Ishikawa (cell line): ENCODE data around the gene TNNI3.

Source experiments
- CEBPB ChIP-seq: IDR thresholded peaks from 2 replicates; pipeline ENCODE4 v1.6.1; 2012
- EP300 ChIP-seq: IDR thresholded peaks from 2 replicates; pipeline ENCODE4 v1.6.1; 2012; ENCODE audit warnings: borderline replicate concordance
- RAD21 ChIP-seq: IDR thresholded peaks from 2 replicates; pipeline ENCODE4 v1.6.1; 2012; ENCODE audit warnings: low read depth
- TAF1 ChIP-seq: IDR thresholded peaks from 2 replicates; pipeline ENCODE4 v1.6.1; 2012; ENCODE audit warnings: low read depth, mild to moderate bottlenecking
- TEAD4 ChIP-seq: IDR thresholded peaks from 2 replicates; pipeline ENCODE4 v1.6.1; 2012
- YY1 ChIP-seq: IDR thresholded peaks from 2 replicates; pipeline ENCODE4 v1.6.1; 2012; ENCODE audit warnings: low read depth
- ZBTB7A ChIP-seq: IDR thresholded peaks from 2 replicates; pipeline ENCODE4 v1.6.1; 2012; ENCODE audit warnings: low read depth
- TF ChIP-seq, protein P1 (sequence below): IDR thresholded peaks from 2 replicates; pipeline ENCODE4 v1.6.1; 2012
- TF ChIP-seq, protein P2 (sequence below): IDR thresholded peaks from 2 replicates; pipeline ENCODE4 v1.6.1; 2012
- TF ChIP-seq, protein P3 (sequence below): IDR thresholded peaks from 2 replicates; pipeline ENCODE4 v1.6.1; 2012; ENCODE audit warnings: low read depth, mild to moderate bottlenecking

DNA sequence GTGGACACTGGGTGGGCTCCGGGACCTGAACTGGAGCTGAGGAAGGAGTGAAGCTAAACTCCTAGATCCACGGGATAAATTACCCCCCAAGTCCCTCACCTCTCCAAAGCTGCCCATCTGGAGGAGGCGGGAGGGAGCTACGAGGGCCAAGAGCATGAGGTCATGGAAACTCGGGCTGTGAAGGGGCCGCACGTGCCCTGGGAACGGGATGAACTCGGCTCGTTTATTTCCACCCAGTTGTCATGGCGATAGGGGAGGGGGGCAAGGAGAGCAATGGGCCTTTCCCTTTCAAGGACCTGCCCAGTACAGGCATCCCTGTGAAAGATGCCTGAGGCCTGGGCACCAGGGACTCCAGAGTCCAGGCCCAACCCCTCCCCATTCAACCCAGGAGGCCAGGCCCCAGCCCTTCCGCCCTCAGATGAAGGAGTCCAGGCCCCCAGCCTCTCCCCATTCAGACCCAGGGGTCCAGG lies 43.9 kb downstream of the TNNI3 start:
- TF ChIP-seq, protein P1, sequence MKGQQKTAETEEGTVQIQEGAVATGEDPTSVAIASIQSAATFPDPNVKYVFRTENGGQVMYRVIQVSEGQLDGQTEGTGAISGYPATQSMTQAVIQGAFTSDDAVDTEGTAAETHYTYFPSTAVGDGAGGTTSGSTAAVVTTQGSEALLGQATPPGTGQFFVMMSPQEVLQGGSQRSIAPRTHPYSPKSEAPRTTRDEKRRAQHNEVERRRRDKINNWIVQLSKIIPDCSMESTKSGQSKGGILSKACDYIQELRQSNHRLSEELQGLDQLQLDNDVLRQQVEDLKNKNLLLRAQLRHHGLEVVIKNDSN = peak; percentile 67
- TF ChIP-seq, protein P2, sequence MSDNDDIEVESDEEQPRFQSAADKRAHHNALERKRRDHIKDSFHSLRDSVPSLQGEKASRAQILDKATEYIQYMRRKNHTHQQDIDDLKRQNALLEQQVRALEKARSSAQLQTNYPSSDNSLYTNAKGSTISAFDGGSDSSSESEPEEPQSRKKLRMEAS = peak; percentile 92
- TF ChIP-seq TEAD4 (0 out of 2 replicates have a peak, but pooled peaks have one; percentile 20), YY1 (no peak), TAF1 (no peak), EP300 (no peak), CEBPB (no peak), ZBTB7A (no peak), RAD21 (no peak)
- TF ChIP-seq, protein P3, sequence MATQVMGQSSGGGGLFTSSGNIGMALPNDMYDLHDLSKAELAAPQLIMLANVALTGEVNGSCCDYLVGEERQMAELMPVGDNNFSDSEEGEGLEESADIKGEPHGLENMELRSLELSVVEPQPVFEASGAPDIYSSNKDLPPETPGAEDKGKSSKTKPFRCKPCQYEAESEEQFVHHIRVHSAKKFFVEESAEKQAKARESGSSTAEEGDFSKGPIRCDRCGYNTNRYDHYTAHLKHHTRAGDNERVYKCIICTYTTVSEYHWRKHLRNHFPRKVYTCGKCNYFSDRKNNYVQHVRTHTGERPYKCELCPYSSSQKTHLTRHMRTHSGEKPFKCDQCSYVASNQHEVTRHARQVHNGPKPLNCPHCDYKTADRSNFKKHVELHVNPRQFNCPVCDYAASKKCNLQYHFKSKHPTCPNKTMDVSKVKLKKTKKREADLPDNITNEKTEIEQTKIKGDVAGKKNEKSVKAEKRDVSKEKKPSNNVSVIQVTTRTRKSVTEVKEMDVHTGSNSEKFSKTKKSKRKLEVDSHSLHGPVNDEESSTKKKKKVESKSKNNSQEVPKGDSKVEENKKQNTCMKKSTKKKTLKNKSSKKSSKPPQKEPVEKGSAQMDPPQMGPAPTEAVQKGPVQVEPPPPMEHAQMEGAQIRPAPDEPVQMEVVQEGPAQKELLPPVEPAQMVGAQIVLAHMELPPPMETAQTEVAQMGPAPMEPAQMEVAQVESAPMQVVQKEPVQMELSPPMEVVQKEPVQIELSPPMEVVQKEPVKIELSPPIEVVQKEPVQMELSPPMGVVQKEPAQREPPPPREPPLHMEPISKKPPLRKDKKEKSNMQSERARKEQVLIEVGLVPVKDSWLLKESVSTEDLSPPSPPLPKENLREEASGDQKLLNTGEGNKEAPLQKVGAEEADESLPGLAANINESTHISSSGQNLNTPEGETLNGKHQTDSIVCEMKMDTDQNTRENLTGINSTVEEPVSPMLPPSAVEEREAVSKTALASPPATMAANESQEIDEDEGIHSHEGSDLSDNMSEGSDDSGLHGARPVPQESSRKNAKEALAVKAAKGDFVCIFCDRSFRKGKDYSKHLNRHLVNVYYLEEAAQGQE = no peak
